ENCODE data around the gene RNPEP. TPM values are rescaled to one million over a fixed set of nuclear protein-coding genes. Genes with fewer than 3 reads are reported as not detected.
"Not testable (repeated sequence)": the region's sequence is repeated elsewhere in the genome, so short reads cannot be mapped to it uniquely, and the experiment has no call there.

Gene RNPEP
- 42.8 TPM for total RNA-seq

GRCh38 chr1:201982623-201983379 lies at the start of gene RNPEP:
Gene RNPEP, plus strand, starts transcription at chr1:201982648. Its CDS starts 19 bp downstream, at chr1:201982667.
- DNase-seq (ENCODE audit: low spot score) (peak; percentile 87), ATAC-seq (peak; percentile 89)
- intact Hi-C loops (cut with DNase I): no loop called here

- intact Hi-C loops (cut with DNase I): no loop called here
- ATAC-seq (peak; percentile 51), DNase-seq (ENCODE audit: low spot score) (no peak)
These were observed 48.5 kb upstream of the RNPEP start for GRCh38 chr1:201933840-201934430.

- ATAC-seq: peak; percentile 49
- intact Hi-C loops (cut with DNase I): no loop called here
- DNase-seq (ENCODE audit: low spot score): no peak
These were observed 44.7 kb upstream of the RNPEP start for GRCh38 chr1:201937624-201938213.

GRCh38 chr1:201938440-201939035 lies 43.9 kb upstream of the RNPEP start:
- intact Hi-C loops (cut with DNase I): no loop called here
- DNase-seq (ENCODE audit: low spot score) (no peak), ATAC-seq (peak; percentile 31)

- DNase-seq (ENCODE audit: low spot score) (no peak), ATAC-seq (no peak)
- intact Hi-C loops (cut with DNase I): no loop called here
These were observed 43.3 kb upstream of the RNPEP start for GRCh38 chr1:201939148-201939547.

GRCh38 chr1:201939574-201939973 lies 42.9 kb upstream of the RNPEP start:
- intact Hi-C loops (cut with DNase I): no loop called here
- DNase-seq (ENCODE audit: low spot score) (no peak), ATAC-seq (peak; percentile 8)

- ATAC-seq; intact Hi-C loops (cut with DNase I); DNase-seq (ENCODE audit: low spot score): not testable (repeated sequence)
These were observed 42.1 kb upstream of the RNPEP start for GRCh38 chr1:201940316-201940715.

GRCh38 chr1:201941420-201942128 lies 40.9 kb upstream of the RNPEP start:
- DNase-seq (ENCODE audit: low spot score) (no peak), ATAC-seq (no peak)
- intact Hi-C loops (cut with DNase I): no loop called here

GRCh38 chr1:201942129-201942495 lies 40.3 kb upstream of the RNPEP start:
- intact Hi-C loops (cut with DNase I): no loop called here
- ATAC-seq (no peak), DNase-seq (ENCODE audit: low spot score) (no peak)

- DNase-seq (ENCODE audit: low spot score) (no peak), ATAC-seq (no peak)
- intact Hi-C loops (cut with DNase I): no loop called here
These were observed 38.4 kb upstream of the RNPEP start for GRCh38 chr1:201944002-201944401.

GRCh38 chr1:201944639-201945038 lies 37.8 kb upstream of the RNPEP start:
- no peak for ATAC-seq
- DNase-seq (ENCODE audit: low spot score): no peak
- intact Hi-C loops (cut with DNase I): no loop called here

GRCh38 chr1:201945157-201945556 lies 37.3 kb upstream of the RNPEP start:
- ATAC-seq (no peak), DNase-seq (ENCODE audit: low spot score) (no peak)
- intact Hi-C loops (cut with DNase I): no loop called here

GRCh38 chr1:201945863-201946223 lies 36.6 kb upstream of the RNPEP start:
- DNase-seq (ENCODE audit: low spot score) (no peak), ATAC-seq (peak; percentile 6)
- intact Hi-C loops (cut with DNase I): no loop called here

- ATAC-seq (peak; percentile 96), DNase-seq (ENCODE audit: low spot score) (peak; percentile 88)
- intact Hi-C loops (cut with DNase I): no loop called here
These were observed 36.1 kb upstream of the RNPEP start, which contains the start of gene LMOD1 for GRCh38 chr1:201946224-201946908. Gene LMOD1, minus strand, starts transcription at chr1:201946548. Its CDS starts 208 bp downstream, at chr1:201946340.

- no peak for DNase-seq (ENCODE audit: low spot score)
- ATAC-seq: no peak
- intact Hi-C loops (cut with DNase I): no loop called here
These were observed 34.8 kb upstream of the RNPEP start for GRCh38 chr1:201947697-201948008.

- ATAC-seq: no peak
- no peak for DNase-seq (ENCODE audit: low spot score)
- intact Hi-C loops (cut with DNase I): no loop called here
These were observed 33.0 kb upstream of the RNPEP start for GRCh38 chr1:201949491-201949890.

- no peak for ATAC-seq
- no peak for DNase-seq (ENCODE audit: low spot score)
- intact Hi-C loops (cut with DNase I): no loop called here
These were observed 28.0 kb upstream of the RNPEP start for GRCh38 chr1:201954263-201955008.

GRCh38 chr1:201955009-201955728 lies 27.3 kb upstream of the RNPEP start, which contains the start of gene TIMM17A:
Gene TIMM17A, plus strand, starts transcription at chr1:201955503. Its CDS starts 24 bp downstream, at chr1:201955527.
- intact Hi-C loops (cut with DNase I): no loop called here
- ATAC-seq (peak; percentile 100), DNase-seq (ENCODE audit: low spot score) (peak; percentile 97)

Data from sciatic nerve (tissue), 2 donors.